Adrenal gland (tissue), 12 donors: ENCODE data around the gene ALB. TPM values are rescaled to one million over a fixed set of nuclear protein-coding genes. Genes with fewer than 3 reads are reported as not detected.

Experiments
- DNase-seq, 7 donors: peaks; one replicate each; pipeline ENCODE4 v3.0.0-alpha.2; 2019 to 2020
- H3K27ac ChIP-seq, 5 donors: fragments of 200-600 bp; sonication (generic) in 4 of 5; 1 replicate in 3 of 5; 2 replicates in 2 of 5; pipeline versions ENCODE4 v1.5.1 to v1.8.0; 2016 to 2020; ENCODE audit warnings: mild to moderate bottlenecking in 1 of 5
- H3K27me3 ChIP-seq: fragments of 200-600 bp; 2 replicates; pipeline ENCODE4 v1.8.0; 2021
- H3K36me3 ChIP-seq, 2 donors: fragments of 200-600 bp; replicated peaks in 1 of 2; 1 replicate in 1 of 2; 2 replicates in 1 of 2; pipeline versions ENCODE4 v1.5.1 to v1.8.0; 2018 to 2022
- H3K4me1 ChIP-seq, 2 donors: fragments of 200-600 bp; replicated peaks in 1 of 2; 1 replicate in 1 of 2; 2 replicates in 1 of 2; pipeline versions ENCODE4 v1.5.1 to v1.8.0; 2018 to 2021
- H3K4me3 ChIP-seq, 4 donors: fragments of 200-600 bp; sonication (generic) in 3 of 4; one replicate each; pipeline ENCODE4 v1.5.1; 2016 to 2018
- H3K9me3 ChIP-seq, 3 donors: fragments of 200-600 bp; sonication (generic) in 1 of 3; replicated peaks in 1 of 3; 1 replicate in 2 of 3; 2 replicates in 1 of 3; pipeline versions ENCODE4 v1.5.1 to v1.8.0; 2016 to 2021
- POLR2A ChIP-seq, 2 donors: fragments of 450-650 bp; IDR thresholded peaks; one replicate each; pipeline ENCODE4 v1.6.1; 2017; ENCODE audit warnings: antibody characterized with exemption in 2 of 2, mild to moderate bottlenecking in 2 of 2, moderate library complexity in 1 of 2
- WGBS, 4 donors: extraction: QIAGEN DNeasy Blood & Tissue Kit in 2 of 4; methylation state at CpG; one replicate each; pipeline versions ENCODE4 v1.1.5 to v1.1.7; 2013 to 2017; 5-methylcytosine and 5-hydroxymethylcytosine counted together
- intact Hi-C, 2 donors: fragments of 100-400 bp; cut with DNase I; formaldehyde crosslinking; loops; one replicate each; pipeline versions ENCODE4 v1.14.1 to v1.15.0; 2022 to 2023
- polyA plus RNA-seq, 3 donors: library from polyadenylated mRNA; stranded (reverse); fragments of 200-250 nt in 2 of 3; fragments of 350-450 nt in 1 of 3; fragmentation: Illumina TruSeq in 1 of 3; extraction: RNeasy Lipid Tissue Mini Kit (QIAGEN cat#74804) in 1 of 3; gene quantifications; one replicate each; pipeline ENCODE4 v1.2.3, GENCODE V29; 2013 to 2014
- total RNA-seq, 9 donors: library from RNA; depleted of rRNA in 4 of 9; stranded (reverse); fragments of >200 nt in 4 of 9; fragments of 120-200 nt in 1 of 9; fragmentation: NEBNext Ultra II Directional in 1 of 9; extraction: Animal tissue kit (Norgen Biotek cat#: 25700) in 1 of 9; gene quantifications; one replicate each; pipeline versions ENCODE4 v1.1.0 to v1.2.4, GENCODE V29; 2013 to 2023
- TF ChIP-seq, protein P1 (sequence below), 6 experiments: fragments of 450-650 bp in 4 of 6; fragments of 200-600 bp in 2 of 6; sonication (generic) in 1 of 6; IDR thresholded peaks; 1 replicate in 5 of 6; 2 replicates in 1 of 6; pipeline versions ENCODE4 v1.5.1 to v1.8.0; 2016 to 2021; ENCODE audit warnings: antibody characterized with exemption in 6 of 6, mild to moderate bottlenecking in 2 of 6, moderate library complexity in 1 of 6
- donor health status: healthy with polysubstance abuse.
- donor health status: Bipolar disorder and iron deficiency.
- donor health status: DM: yes; HTN: yes; CAD: no.
- donor health status: DM: no; HTN: no; CAD: no.
- donor health status: DM: no; HTN: no; CAD: no.
- donor health status: DM: yes; HTN: yes; CAD: no.

The ALB gene
- total and polyA plus RNA-seq, 12 donors = 0.61 to 38.5 (median 5.3) TPM; not detected in 3

DNA sequence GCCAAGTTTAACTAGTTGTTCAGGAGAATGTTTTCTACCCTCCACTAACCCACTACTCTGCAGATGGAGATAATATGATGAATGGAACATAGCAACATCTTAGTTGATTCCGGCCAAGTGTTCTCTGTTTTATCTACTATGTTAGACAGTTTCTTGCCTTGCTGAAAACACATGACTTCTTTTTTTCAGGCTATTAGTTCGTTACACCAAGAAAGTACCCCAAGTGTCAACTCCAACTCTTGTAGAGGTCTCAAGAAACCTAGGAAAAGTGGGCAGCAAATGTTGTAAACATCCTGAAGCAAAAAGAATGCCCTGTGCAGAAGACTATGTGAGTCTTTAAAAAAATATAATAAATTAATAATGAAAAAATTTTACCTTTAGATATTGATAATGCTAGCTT is 13.3 kb downstream of the ALB start:
- no peaks in the 10 kb centered on the region for H3K4me1 ChIP-seq
- no peaks in the 10 kb centered on the region for H3K9me3 ChIP-seq
- TF ChIP-seq, protein P1, sequence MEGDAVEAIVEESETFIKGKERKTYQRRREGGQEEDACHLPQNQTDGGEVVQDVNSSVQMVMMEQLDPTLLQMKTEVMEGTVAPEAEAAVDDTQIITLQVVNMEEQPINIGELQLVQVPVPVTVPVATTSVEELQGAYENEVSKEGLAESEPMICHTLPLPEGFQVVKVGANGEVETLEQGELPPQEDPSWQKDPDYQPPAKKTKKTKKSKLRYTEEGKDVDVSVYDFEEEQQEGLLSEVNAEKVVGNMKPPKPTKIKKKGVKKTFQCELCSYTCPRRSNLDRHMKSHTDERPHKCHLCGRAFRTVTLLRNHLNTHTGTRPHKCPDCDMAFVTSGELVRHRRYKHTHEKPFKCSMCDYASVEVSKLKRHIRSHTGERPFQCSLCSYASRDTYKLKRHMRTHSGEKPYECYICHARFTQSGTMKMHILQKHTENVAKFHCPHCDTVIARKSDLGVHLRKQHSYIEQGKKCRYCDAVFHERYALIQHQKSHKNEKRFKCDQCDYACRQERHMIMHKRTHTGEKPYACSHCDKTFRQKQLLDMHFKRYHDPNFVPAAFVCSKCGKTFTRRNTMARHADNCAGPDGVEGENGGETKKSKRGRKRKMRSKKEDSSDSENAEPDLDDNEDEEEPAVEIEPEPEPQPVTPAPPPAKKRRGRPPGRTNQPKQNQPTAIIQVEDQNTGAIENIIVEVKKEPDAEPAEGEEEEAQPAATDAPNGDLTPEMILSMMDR (IDR thresholded peaks at IDR 0.05) = no peak
- no peak for TF ChIP-seq POLR2A (IDR thresholded peaks at IDR 0.05)
- no peak overlapping the region for H3K27ac ChIP-seq
- H3K4me3 ChIP-seq = no peak overlapping the region
- intact Hi-C loops = no loop called here
- no peak for DNase-seq
- H3K27me3 ChIP-seq = no peaks in the 10 kb centered on the region
- 74 to 84% (median 78%) methylated on average over 2 of the region's 2 CpGs for WGBS, 4 donors
- H3K36me3 ChIP-seq = no peaks in the 10 kb centered on the region

DNA sequence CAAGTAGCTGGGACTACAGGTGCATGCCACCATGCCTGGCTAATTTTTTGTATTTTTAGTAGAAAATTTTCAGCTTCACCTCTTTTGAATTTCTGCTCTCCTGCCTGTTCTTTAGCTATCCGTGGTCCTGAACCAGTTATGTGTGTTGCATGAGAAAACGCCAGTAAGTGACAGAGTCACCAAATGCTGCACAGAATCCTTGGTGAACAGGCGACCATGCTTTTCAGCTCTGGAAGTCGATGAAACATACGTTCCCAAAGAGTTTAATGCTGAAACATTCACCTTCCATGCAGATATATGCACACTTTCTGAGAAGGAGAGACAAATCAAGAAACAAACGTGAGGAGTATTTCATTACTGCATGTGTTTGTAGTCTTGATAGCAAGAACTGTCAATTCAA is 13.9 kb downstream of the ALB start:
- Histone ChIP-seq H3K9me3 (no peaks in the 10 kb centered on the region), H3K27me3 (no peaks in the 10 kb centered on the region), H3K27ac (no peak overlapping the region), H3K4me3 (no peak overlapping the region), H3K36me3 (no peaks in the 10 kb centered on the region), H3K4me1 (no peaks in the 10 kb centered on the region)
- WGBS, 4 donors = 68 to 85% (median 76%) methylated on average over 6 of the region's 6 CpGs
- intact Hi-C loops = no loop called here
- TF ChIP-seq, protein P1 (IDR thresholded peaks at IDR 0.05) = no peak
- TF ChIP-seq POLR2A (IDR thresholded peaks at IDR 0.05) = no peak
- no peak for DNase-seq

DNA sequence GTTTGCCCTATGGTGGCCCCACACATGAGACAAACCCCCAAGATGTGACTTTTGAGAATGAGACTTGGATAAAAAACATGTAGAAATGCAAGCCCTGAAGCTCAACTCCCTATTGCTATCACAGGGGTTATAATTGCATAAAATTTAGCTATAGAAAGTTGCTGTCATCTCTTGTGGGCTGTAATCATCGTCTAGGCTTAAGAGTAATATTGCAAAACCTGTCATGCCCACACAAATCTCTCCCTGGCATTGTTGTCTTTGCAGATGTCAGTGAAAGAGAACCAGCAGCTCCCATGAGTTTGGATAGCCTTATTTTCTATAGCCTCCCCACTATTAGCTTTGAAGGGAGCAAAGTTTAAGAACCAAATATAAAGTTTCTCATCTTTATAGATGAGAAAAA is 14.6 kb downstream of the ALB start:
- DNase-seq = no peak
- TF ChIP-seq, protein P1 (IDR thresholded peaks at IDR 0.05) = no peak
- no peak for TF ChIP-seq POLR2A (IDR thresholded peaks at IDR 0.05)
- Histone ChIP-seq H3K27me3 (no peaks in the 10 kb centered on the region), H3K36me3 (no peaks in the 10 kb centered on the region), H3K9me3 (no peaks in the 10 kb centered on the region), H3K4me1 (no peaks in the 10 kb centered on the region), H3K27ac (no peak overlapping the region), H3K4me3 (no peak overlapping the region)
- intact Hi-C loops = no loop called here
- WGBS, 4 donors = 55 to 73% (median 67%) methylated on average over 1 of the region's 1 CpG

DNA sequence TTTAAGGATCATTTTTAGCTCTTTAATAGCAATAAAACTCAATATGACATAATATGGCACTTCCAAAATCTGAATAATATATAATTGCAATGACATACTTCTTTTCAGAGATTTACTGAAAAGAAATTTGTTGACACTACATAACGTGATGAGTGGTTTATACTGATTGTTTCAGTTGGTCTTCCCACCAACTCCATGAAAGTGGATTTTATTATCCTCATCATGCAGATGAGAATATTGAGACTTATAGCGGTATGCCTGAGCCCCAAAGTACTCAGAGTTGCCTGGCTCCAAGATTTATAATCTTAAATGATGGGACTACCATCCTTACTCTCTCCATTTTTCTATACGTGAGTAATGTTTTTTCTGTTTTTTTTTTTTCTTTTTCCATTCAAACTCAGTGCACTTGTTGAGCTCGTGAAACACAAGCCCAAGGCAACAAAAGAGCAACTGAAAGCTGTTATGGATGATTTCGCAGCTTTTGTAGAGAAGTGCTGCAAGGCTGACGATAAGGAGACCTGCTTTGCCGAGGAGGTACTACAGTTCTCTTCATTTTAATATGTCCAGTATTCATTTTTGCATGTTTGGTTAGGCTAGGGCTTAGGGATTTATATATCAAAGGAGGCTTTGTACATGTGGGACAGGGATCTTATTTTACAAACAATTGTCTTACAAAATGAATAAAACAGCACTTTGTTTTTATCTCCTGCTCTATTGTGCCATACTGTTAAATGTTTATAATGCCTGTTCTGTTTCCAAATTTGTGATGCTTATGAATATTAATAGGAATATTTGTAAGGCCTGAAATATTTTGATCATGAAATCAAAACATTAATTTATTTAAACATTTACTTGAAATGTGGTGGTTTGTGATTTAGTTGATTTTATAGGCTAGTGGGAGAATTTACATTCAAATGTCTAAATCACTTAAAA is 15.3 kb downstream of the ALB start:
- 73 to 80% (median 77%) methylated on average over 7 of the region's 7 CpGs for WGBS, 4 donors
- H3K36me3 ChIP-seq = no peaks in the 10 kb centered on the region
- no peak overlapping the region for H3K4me3 ChIP-seq
- DNase-seq = no peak
- intact Hi-C loops = no loop called here
- no peaks in the 10 kb centered on the region for H3K4me1 ChIP-seq
- no peak overlapping the region for H3K27ac ChIP-seq
- H3K27me3 ChIP-seq = no peaks in the 10 kb centered on the region
- TF ChIP-seq, protein P1 (IDR thresholded peaks at IDR 0.05) = no peak
- H3K9me3 ChIP-seq = no peaks in the 10 kb centered on the region
